K562 (cell line): ENCODE data around the gene PRKACG. TPM values are rescaled to one million over a fixed set of nuclear protein-coding genes. Genes with fewer than 3 reads are reported as not detected.

Experiments
- CEBPG ChIP-seq, 3 experiments: fragments of 200-800 bp in 1 of 3; sonication (Bioruptor generic) in 1 of 3; sonication (generic) in 1 of 3; formaldehyde crosslinking in 1 of 3; IDR thresholded peaks in 2 of 3; conservative IDR thresholded peaks in 1 of 3; 2 replicates each; pipeline versions ENCODE4 v1.6.1 to v1.8.0; 2016 to 2022; ENCODE audit warnings: missing compliant biosample characterization in 2 of 3, missing genetic modification characterization in 2 of 3, mild to moderate bottlenecking in 1 of 3, missing genetic modification reagents in 1 of 3
- GTF2A2 ChIP-seq: IDR thresholded peaks from 2 replicates; pipeline ENCODE4 v1.6.1; 2016; ENCODE audit warnings: mild to moderate bottlenecking, missing genetic modification characterization, missing compliant biosample characterization
- MTA1 ChIP-seq: fragments of 450-650 bp; IDR thresholded peaks from 2 replicates; pipeline ENCODE4 v1.6.1; 2017; ENCODE audit warnings: borderline replicate concordance
- OTX1 ChIP-seq: fragments of 450-650 bp; formaldehyde crosslinking; IDR thresholded peaks from 2 replicates; pipeline ENCODE4 v1.4.0; 2022; ENCODE audit warnings: mild to moderate bottlenecking
- RFX5 ChIP-seq: IDR thresholded peaks from 2 replicates; pipeline ENCODE4 v1.6.1; 2011; ENCODE audit warnings: low read depth, mild to moderate bottlenecking, improper control_type of control experiment, low read length
- TRIM28 ChIP-seq: fragments of 450-650 bp; IDR thresholded peaks from 2 replicates; pipeline ENCODE4 v1.6.1; 2017
- ZC3H4 ChIP-seq: sonication (generic); formaldehyde crosslinking; IDR thresholded peaks from 2 replicates; pipeline ENCODE4 v1.9.0; 2021; ENCODE audit warnings: missing genetic modification reagents, borderline replicate concordance
- ZEB2 ChIP-seq: fragments of 450-650 bp; IDR thresholded peaks from 2 replicates; pipeline ENCODE4 v1.6.1; 2016
- ZNF12 ChIP-seq: sonication (generic); formaldehyde crosslinking; IDR thresholded peaks from 2 replicates; pipeline ENCODE4 v1.4.0; 2020; ENCODE audit warnings: mild to moderate bottlenecking, missing genetic modification reagents
- ZNF143 ChIP-seq: sonication (generic); formaldehyde crosslinking; IDR thresholded peaks from 2 replicates; pipeline ENCODE4 v1.9.0; 2022; ENCODE audit warnings: mild to moderate bottlenecking, missing genetic modification reagents
- ZNF79 ChIP-seq: fragments of 250-450 bp; sonication (Bioruptor Pico); IDR thresholded peaks from 2 replicates; pipeline ENCODE4 v1.4.0; 2020; ENCODE audit warnings: low read depth, mild to moderate bottlenecking, moderate library complexity
- polyA plus RNA-seq, 8 experiments: library from polyadenylated mRNA; depleted of rRNA in 4 of 8; stranded (reverse) in 5 of 8; unstranded in 3 of 8; fragments of >200 nt; fragmentation: Nextera tagmentation in 2 of 8; fragmentation: Illumina TruSeq in 1 of 8; extraction: Ambion mirVana in 2 of 8; extraction: Trizol in 1 of 8; gene quantifications; 2 replicates each; pipeline versions ENCODE4 v1.2.1 to v1.2.3, GENCODE V29; 2011 to 2014; ENCODE audit warnings: inconsistent platforms in 1 of 8, missing spikeins in 1 of 8
- total RNA-seq, 7 experiments: library from RNA; depleted of rRNA in 6 of 7; stranded (reverse); fragments of >200 nt in 6 of 7; fragmentation: Illumina TruSeq in 2 of 7; extraction: Trizol in 2 of 7; gene quantifications; 2 replicates each; pipeline versions ENCODE4 v1.2.1 to v1.2.3, GENCODE V29; 2011 to 2021; ENCODE audit warnings: low replicate concordance in 1 of 7
- TF ChIP-seq, protein P1 (sequence below): sonication (generic); formaldehyde crosslinking; IDR thresholded peaks from 2 replicates; pipeline ENCODE4 v1.8.1; 2023; ENCODE audit warnings: mild to moderate bottlenecking, missing genetic modification reagents
- TF ChIP-seq, protein P2 (sequence below), 2 experiments: IDR thresholded peaks; 2 replicates each; pipeline ENCODE4 v1.6.1; 2011; ENCODE audit warnings: borderline replicate concordance in 1 of 2, control low read depth in 1 of 2, low read depth in 1 of 2, low read length in 1 of 2, mild to moderate bottlenecking in 1 of 2, mixed read lengths in 1 of 2, moderate library complexity in 1 of 2; ENCODE audit not compliant: insufficient read depth in 1 of 2, insufficient read length in 1 of 2, poor library complexity in 1 of 2, severe bottlenecking in 1 of 2; ENCODE audit errors: extremely low read depth in 1 of 2
- TF ChIP-seq, protein P3 (sequence below): fragments of 450-650 bp; IDR thresholded peaks from one replicate; pipeline ENCODE4 v1.6.1; 2018; ENCODE audit warnings: mild to moderate bottlenecking, moderate library complexity; ENCODE audit not compliant: partially characterized antibody
- TF ChIP-seq, protein P4 (sequence below): fragments of 450-650 bp; IDR thresholded peaks from 2 replicates; pipeline ENCODE4 v1.6.1; 2018; ENCODE audit warnings: mild to moderate bottlenecking, low read depth; ENCODE audit not compliant: partially characterized antibody

PRKACG gene
- total and polyA plus RNA-seq, 9 of the 15 experiments (the other 6 are each of a cell fraction or from before 2014, with no cell fraction given): not detected

DNA sequence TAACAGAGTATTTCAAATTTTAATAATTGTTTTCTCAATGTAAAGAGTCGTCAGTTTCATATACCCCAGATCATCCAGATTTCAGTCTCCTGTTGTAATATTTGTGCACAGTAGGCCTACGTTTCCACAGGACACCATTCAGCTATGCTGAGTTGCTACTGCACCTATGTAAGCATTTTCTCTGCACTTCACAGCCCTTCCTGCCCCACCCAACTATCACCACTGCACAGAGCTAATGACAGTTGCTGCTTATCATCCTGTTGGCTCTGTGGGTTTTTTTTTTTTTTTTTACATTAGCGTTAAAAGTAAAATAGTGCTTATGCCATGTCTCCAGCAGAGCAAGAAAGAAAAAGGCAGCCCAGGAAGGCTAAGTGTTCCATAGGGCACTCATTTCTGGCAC lies 5.9 kb upstream of the PRKACG start (continued):
- TF ChIP-seq CEBPG (CRISPR knock-in tag; IDR thresholded peaks at IDR 0.05) (no peak), CEBPG (tag; conservative IDR thresholded peaks at IDR 0.05 in 1 of 2, IDR thresholded peaks at IDR 0.05 in 1 of 2) (no peak), ZNF12 (CRISPR knock-in tag) (no peak), TRIM28 (no peak), ZC3H4 (CRISPR knock-in tag) (no peak), RFX5 (no peak), ZEB2 (0 out of 2 replicates have a peak, but pooled peaks have one; percentile 35), MTA1 (no peak), GTF2A2 (tag) (no peak), ZNF79 (CRISPR knock-in tag) (no peak), ZNF143 (no peak), OTX1 (no peak)
- TF ChIP-seq, protein P1, sequence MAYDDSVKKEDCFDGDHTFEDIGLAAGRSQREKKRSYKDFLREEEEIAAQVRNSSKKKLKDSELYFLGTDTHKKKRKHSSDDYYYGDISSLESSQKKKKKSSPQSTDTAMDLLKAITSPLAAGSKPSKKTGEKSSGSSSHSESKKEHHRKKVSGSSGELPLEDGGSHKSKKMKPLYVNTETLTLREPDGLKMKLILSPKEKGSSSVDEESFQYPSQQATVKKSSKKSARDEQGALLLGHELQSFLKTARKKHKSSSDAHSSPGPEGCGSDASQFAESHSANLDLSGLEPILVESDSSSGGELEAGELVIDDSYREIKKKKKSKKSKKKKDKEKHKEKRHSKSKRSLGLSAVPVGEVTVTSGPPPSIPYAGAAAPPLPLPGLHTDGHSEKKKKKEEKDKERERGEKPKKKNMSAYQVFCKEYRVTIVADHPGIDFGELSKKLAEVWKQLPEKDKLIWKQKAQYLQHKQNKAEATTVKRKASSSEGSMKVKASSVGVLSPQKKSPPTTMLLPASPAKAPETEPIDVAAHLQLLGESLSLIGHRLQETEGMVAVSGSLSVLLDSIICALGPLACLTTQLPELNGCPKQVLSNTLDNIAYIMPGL (CRISPR knock-in tag): no peak
- TF ChIP-seq, protein P2, sequence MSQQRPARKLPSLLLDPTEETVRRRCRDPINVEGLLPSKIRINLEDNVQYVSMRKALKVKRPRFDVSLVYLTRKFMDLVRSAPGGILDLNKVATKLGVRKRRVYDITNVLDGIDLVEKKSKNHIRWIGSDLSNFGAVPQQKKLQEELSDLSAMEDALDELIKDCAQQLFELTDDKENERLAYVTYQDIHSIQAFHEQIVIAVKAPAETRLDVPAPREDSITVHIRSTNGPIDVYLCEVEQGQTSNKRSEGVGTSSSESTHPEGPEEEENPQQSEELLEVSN (IDR thresholded peaks at IDR 0.05; ENCODE audit: borderline replicate concordance in 1 of 2, extremely low read depth in 1 of 2, insufficient read depth in 1 of 2, insufficient read length in 1 of 2, low read depth in 1 of 2, low read length in 1 of 2, poor library complexity in 1 of 2, severe bottlenecking in 1 of 2): no peak
- TF ChIP-seq, protein P3, sequence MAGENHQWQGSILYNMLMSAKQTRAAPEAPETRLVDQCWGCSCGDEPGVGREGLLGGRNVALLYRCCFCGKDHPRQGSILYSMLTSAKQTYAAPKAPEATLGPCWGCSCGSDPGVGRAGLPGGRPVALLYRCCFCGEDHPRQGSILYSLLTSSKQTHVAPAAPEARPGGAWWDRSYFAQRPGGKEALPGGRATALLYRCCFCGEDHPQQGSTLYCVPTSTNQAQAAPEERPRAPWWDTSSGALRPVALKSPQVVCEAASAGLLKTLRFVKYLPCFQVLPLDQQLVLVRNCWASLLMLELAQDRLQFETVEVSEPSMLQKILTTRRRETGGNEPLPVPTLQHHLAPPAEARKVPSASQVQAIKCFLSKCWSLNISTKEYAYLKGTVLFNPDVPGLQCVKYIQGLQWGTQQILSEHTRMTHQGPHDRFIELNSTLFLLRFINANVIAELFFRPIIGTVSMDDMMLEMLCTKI: no peak
- TF ChIP-seq, protein P4, sequence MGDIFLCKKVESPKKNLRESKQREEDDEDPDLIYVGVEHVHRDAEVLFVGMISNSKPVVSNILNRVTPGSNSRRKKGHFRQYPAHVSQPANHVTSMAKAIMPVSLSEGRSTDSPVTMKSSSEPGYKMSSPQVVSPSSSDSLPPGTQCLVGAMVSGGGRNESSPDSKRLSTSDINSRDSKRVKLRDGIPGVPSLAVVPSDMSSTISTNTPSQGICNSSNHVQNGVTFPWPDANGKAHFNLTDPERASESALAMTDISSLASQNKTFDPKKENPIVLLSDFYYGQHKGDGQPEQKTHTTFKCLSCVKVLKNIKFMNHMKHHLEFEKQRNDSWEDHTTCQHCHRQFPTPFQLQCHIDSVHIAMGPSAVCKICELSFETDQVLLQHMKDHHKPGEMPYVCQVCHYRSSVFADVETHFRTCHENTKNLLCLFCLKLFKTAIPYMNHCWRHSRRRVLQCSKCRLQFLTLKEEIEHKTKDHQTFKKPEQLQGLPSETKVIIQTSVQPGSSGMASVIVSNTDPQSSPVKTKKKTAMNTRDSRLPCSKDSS: no peak
